ENCODE results near the gene CYBA. TPM values are rescaled to one million over a fixed set of nuclear protein-coding genes. Genes with fewer than 3 reads are reported as not detected.

CYBA gene
- polyA plus RNA-seq (ENCODE audit: insufficient read depth in 1 of 5, insufficient read length in 5 of 5, low replicate concordance in 1 of 5), result 100 to 1,000 TPM in 1 of 5 donors, 10 to 100 TPM in 4; 47.8 to 149 (median 69.4) TPM
- long read RNA-seq, donor 1, transcript CYBA-210 (5 exons, 1,415 nt), result minor isoform, 5 of 184 reads
- long read RNA-seq, donor 1, transcript CYBA-201 (6 exons, 797 nt), result major isoform, 133 of 184 reads
- long read RNA-seq, donor 1, partial matches to known transcripts, result 42 of 184 reads
- long read RNA-seq, donor 1, other reads (novel, unspliced or antisense), result 0 of 184 reads
- long read RNA-seq, donor 2, transcript CYBA-201 (6 exons, 797 nt), result major isoform, 70 of 72 reads
- long read RNA-seq, donor 2, partial matches to known transcripts, result 0 of 72 reads
- long read RNA-seq, donor 2, other reads (novel, unspliced or antisense), result 0 of 72 reads
- long read RNA-seq, donor 3, transcript CYBA-204 (4 exons, 1,052 nt), result minor isoform, 5 of 152 reads
- long read RNA-seq, donor 3, transcript CYBA-201 (6 exons, 797 nt), result major isoform, 97 of 152 reads
- long read RNA-seq, donor 3, partial matches to known transcripts, result 49 of 152 reads
- long read RNA-seq, donor 3, other reads (novel, unspliced or antisense), result 0 of 152 reads
- long read RNA-seq, donor 4, transcript CYBA-201 (6 exons, 797 nt), result major isoform, 65 of 75 reads
- long read RNA-seq, donor 4, partial matches to known transcripts, result 8 of 75 reads
- long read RNA-seq, donor 4, other reads (novel, unspliced or antisense), result 0 of 75 reads
- long read RNA-seq, donor 5, transcript CYBA-204 (4 exons, 1,052 nt), result minor isoform, 5 of 173 reads
- long read RNA-seq, donor 5, transcript CYBA-201 (6 exons, 797 nt), result major isoform, 133 of 173 reads
- long read RNA-seq, donor 5, partial matches to known transcripts, result 31 of 173 reads
- long read RNA-seq, donor 5, other reads (novel, unspliced or antisense), result 0 of 173 reads
- long read RNA-seq, donor 6, transcript CYBA-201 (6 exons, 797 nt), result major isoform, 129 of 169 reads
- long read RNA-seq, donor 6, transcript CYBA-204 (4 exons, 1,052 nt), result minor isoform, 5 of 169 reads
- long read RNA-seq, donor 6, partial matches to known transcripts, result 28 of 169 reads
- long read RNA-seq, donor 6, other reads (novel, unspliced or antisense), result 0 of 169 reads
- long read RNA-seq, donor 7, transcript CYBA-201 (6 exons, 797 nt), result major isoform, 111 of 126 reads
- long read RNA-seq, donor 7, partial matches to known transcripts, result 12 of 126 reads
- long read RNA-seq, donor 7, other reads (novel, unspliced or antisense), result 0 of 126 reads
- long read RNA-seq, donor 8, transcript CYBA-201 (6 exons, 797 nt), result major isoform, 44 of 51 reads
- long read RNA-seq, donor 8, partial matches to known transcripts, result 5 of 51 reads
- long read RNA-seq, donor 8, other reads (novel, unspliced or antisense), result 0 of 51 reads

GRCh38 chr16:88650749-88651275, at the start of gene CYBA:
Gene CYBA, minus strand, starts transcription at chr16:88651053. Its CDS starts 40 bp downstream, at chr16:88651013.
- DNase-seq, result peak; percentile 30 to 45

DNA sequence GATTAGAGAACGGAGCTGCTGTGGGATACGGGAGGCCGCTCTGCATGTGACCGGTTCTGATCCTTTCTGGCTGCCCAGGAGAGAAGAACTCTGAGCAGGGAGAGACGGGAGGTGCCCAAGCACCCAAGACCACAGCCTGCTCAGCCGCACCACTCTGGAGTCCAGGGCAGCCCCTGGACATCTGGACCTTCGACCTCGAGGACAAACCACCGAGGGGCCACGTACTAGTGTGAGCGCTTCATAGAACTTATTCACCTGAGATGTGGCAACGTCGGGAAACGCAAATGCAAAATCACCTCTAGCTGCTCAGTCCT, 49.4 kb upstream of the CYBA start:
- DNase-seq, result no peak

- DNase-seq, result no peak
These were observed 48.3 kb upstream of the CYBA start for GRCh38 chr16:88699180-88699579.

DNA sequence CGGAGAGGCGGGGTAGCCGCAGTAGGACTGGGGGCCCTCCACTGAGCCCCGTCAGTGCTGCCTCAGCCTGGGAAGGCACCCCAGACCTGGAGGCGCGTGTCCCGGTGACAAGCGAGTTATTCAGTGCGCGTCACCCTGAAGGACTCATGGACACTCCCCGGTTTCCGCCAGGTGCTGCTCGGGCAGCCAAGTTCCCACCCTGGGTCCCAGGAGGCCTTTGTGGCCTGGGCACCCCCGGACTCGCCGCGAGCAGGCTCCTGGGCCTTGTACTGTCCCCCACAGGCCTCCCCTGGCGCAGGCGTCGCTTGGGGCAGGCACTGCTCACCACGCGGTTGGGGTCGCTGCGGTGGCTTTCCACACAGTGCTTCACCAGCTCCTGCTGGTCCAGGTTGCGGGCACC, 47.8 kb upstream of the CYBA start:
- no peak for DNase-seq

- DNase-seq, result no peak
These were observed 47.2 kb upstream of the CYBA start for GRCh38 chr16:88697831-88698615.

GRCh38 chr16:88697116-88697830, 46.4 kb upstream of the CYBA start:
- no peak for DNase-seq

- DNase-seq, result no peak
These were observed 45.6 kb upstream of the CYBA start for GRCh38 chr16:88696441-88696840.

DNA sequence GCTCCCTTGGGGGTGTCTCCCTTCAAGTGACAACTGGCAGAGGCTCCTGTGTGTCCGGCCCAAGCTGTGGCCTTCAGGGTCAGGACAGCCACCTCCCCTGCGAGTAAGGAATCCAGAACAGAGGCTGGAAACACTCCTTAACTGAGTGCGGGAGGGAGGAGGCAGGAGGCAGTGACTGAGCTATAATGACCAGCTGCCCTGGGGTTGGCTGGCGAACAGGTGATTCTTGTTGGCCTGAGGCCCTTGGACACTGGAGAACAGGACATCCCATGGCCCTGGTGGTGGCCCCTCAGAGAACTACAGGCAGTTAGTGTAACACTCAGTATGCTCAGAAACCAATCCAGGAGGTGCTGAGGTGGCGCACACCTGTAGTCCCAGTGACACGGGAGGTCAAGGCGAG, 44.9 kb upstream of the CYBA start:
- DNase-seq, result no peak

DNA sequence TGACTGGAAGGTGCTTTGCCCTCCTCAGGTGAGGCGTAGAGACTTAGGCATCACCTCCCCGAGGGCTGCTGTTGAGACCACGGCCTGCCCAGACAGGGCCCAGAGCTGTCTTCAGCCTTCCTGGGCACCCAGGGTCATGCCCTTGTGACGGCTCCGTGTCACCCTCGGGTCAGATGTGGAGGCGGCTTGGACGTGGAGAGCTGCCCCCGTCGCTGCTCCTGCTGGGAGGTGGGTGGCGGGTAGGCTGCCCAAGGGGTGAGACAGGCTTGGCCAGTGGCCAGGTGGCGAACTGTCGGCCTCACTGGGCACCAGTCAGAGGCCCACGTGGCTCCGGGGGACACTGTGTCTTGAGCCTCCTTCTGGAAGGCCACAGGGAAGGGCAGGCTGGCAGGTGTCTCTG, 44.4 kb upstream of the CYBA start:
- DNase-seq, result no peak

DNA sequence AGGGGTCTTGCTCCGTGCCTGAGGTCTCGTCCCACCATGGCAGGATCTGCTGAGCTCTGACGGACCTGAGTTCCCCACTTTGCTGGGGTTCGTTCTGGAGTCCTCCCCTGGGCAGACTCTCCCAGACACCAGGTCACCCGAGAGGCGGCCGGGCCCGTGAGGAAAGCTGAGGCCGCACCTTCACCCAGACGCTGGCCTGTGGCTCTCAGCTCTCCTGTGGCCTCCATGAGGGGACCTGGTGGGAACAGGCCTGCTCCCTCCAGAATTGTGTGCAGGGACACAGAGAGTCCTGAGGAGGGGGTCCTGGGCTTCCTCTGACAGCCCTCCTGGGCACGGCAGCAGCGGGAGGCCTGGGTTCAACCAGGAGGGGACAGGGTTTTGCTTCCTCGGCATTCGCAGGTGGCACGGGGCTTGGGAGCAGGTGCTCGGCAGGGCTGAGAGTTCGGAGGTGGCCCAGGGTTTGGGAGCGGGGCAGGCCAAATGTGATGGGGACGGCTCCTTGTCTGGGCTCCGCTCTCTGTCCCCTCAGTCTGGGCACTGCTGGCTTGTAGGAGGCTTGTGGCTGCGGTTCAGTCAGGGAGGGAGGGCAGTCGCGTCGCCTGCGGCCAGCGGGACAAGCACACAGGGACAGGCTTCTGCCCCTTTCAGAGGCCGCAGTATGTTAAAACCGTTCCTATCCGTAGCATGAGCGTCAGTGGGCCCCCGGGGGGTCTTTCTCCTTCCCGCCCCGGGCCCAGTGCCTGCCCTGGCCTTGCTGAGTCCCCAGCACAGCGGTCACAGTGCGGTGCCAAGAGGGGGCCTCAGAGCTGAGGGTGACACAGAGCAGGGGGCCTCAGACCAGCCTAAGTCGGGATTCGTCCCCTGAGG, 43.6 kb upstream of the CYBA start:
- no peak for DNase-seq

DNA sequence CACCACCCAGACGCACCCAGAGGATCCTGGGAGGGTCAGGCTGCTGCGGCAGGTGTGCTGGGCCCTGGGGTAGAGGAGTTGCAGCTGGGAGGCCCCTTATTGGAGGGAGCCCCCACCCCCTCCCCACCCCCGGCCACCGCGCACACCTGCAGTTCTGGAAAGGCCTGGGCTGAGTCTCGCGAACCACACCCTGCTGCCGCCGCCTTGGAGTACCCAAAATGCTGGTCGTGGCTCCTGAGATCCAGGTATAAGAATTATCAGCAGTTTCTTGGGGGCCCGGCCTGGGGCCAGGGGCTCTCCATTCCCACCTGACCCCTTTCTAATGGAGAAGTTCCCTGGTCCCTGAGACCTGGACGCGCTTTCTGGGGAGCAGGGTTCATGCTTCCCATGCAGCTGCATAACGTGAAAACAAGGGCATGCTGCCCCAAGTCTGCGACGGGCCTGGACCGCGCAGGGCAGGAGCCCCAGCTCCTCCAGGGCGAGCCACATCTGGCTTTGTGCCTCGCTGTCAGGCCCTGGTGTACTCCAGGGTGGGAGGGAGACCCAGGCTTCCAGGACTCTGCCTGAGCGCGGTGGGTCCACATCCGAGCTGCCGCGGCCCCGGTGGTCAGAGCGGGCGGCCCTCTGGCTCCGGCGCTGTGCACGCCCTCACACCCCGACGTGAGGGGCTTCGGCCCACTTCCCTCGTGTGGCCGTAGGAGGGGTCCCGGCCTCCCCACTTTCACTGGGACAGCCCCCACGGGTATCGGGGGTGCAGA, 42.7 kb upstream of the CYBA start:
- no peak for DNase-seq

DNA sequence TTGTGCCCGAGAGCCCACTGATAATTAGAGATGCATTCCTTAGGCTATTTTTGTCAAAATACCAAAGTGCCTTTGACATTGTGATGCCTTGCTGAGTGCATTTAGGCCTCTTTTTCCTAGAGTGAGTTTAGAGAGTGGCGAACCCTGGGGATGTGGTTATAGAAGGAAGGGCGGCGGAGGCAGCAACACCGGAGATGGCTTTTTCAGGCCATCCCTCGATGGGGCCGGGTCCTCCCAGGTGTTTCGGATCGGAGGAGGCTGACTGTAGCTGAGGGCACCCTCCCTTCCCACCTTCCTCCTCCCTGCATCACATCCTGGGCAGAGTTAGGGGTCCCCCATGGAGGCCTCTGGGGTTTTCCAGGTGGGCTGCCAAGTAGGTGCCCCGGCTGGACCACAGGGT, 42.0 kb upstream of the CYBA start:
- DNase-seq, result no peak

- no peak for DNase-seq
These were observed 41.2 kb upstream of the CYBA start for GRCh38 chr16:88691924-88692560.

GRCh38 chr16:88691129-88691813, 40.4 kb upstream of the CYBA start:
- DNase-seq, result no peak

DNA sequence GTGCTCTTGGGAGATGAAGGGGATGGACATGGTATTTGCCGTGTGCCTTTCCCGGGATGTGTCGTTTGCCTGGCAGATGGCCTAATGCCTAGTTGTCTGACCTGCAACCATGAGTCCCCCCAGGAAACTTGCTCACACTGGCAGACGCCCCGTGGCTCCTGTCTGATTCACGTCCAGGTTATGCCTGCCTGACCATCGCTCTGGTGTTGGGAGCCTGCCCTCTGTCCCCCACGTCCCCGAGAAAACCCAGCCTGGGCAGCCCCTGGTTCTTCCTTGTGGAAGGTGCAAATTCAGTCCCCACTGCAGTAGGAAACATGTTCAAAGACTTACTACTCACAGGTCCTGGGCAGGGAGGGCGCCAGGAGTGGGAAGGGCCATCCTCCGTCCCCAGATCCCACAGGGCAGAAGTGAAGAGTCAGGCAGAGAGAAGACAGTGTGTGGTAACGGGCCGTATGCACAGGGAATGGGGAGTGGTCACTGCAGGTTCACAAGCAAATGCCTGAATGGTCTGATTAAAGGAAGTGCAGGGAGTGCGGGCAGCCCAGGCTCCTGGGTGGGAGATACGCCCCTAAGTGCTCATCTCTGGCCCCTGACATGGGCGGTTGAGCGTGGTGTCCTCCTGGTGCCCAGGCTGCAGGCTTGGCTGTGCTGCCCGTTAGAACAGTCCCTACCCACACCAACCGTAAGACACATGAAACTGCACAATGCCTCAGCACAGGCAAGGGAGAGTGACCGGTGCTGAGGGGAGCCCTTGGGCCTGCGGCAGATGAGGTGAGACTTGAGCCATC, 39.7 kb upstream of the CYBA start:
- no peak for DNase-seq
